GM23338 (cell line): ENCODE data around the gene ASB1. TPM values are rescaled to one million over a fixed set of nuclear protein-coding genes. Genes with fewer than 3 reads are reported as not detected.

Source experiments
- ATAC-seq: fragments of 200-7000 bp; cut with Tn5 transposase; 3 replicates; pipeline ENCODE4 v1.9.1; 2020
- DNase-seq: peaks from one replicate; pipeline ENCODE4 v3.0.0-alpha.2; 2015; ENCODE audit warnings: low spot score
- H2AFZ ChIP-seq: fragments of 200-600 bp; sonication (generic); 2 replicates; pipeline ENCODE4 v1.8.0; 2016; ENCODE audit warnings: antibody characterized with exemption, mild to moderate bottlenecking, moderate library complexity
- H3F3A ChIP-seq: fragments of 200-600 bp; sonication (generic); replicated peaks from 2 replicates; pipeline ENCODE4 v1.8.0; 2017; ENCODE audit warnings: antibody characterized with exemption, mixed run types, low read depth
- H3K27ac ChIP-seq: fragments of 200-600 bp; sonication (generic); 2 replicates; pipeline ENCODE4 v1.6.1; 2016; ENCODE audit warnings: low read depth
- H3K27me3 ChIP-seq: fragments of 200-600 bp; sonication (generic); 2 replicates; pipeline ENCODE4 v1.8.0; 2016; ENCODE audit warnings: mild to moderate bottlenecking, mixed run types, moderate library complexity; ENCODE audit not compliant: insufficient read depth
- H3K36me3 ChIP-seq: fragments of 200-600 bp; sonication (generic); 2 replicates; pipeline ENCODE4 v1.8.0; 2016; ENCODE audit warnings: mild to moderate bottlenecking; ENCODE audit not compliant: insufficient read depth
- H3K4me1 ChIP-seq: fragments of 200-600 bp; sonication (generic); 2 replicates; pipeline ENCODE4 v1.8.0; 2016; ENCODE audit warnings: mild to moderate bottlenecking, moderate library complexity; ENCODE audit not compliant: insufficient read depth
- H3K4me2 ChIP-seq: fragments of 200-600 bp; sonication (generic); 2 replicates; pipeline ENCODE4 v1.7.1; 2017; ENCODE audit warnings: mixed run types
- H3K4me3 ChIP-seq: fragments of 200-600 bp; sonication (generic); 2 replicates; pipeline ENCODE4 v1.6.1; 2016; ENCODE audit warnings: mixed run types
- H3K79me2 ChIP-seq: fragments of 200-600 bp; sonication (generic); replicated peaks from 2 replicates; pipeline ENCODE4 v1.8.0; 2017; ENCODE audit warnings: mild to moderate bottlenecking; ENCODE audit not compliant: insufficient read depth
- H3K9me2 ChIP-seq: fragments of 200-600 bp; sonication (generic); 2 replicates; pipeline ENCODE4 v1.8.0; 2017; ENCODE audit not compliant: insufficient read depth
- H4K20me1 ChIP-seq: fragments of 200-600 bp; sonication (generic); replicated peaks from 2 replicates; pipeline ENCODE4 v1.8.0; 2017; ENCODE audit warnings: mild to moderate bottlenecking; ENCODE audit not compliant: insufficient read depth
- H3K27ac Mint-ChIP-seq: 2 replicates; pipeline ENCODE4 v1.8.0; 2020; ENCODE audit warnings: inconsistent platforms, mild to moderate bottlenecking, moderate library complexity, mixed read lengths
- H3K27me3 Mint-ChIP-seq: 3 replicates; pipeline ENCODE4 v1.8.0; 2022; ENCODE audit warnings: low read depth, mild to moderate bottlenecking, moderate library complexity, mixed read lengths, inconsistent platforms; ENCODE audit not compliant: insufficient read depth, poor library complexity
- H3K36me3 Mint-ChIP-seq: 3 replicates; pipeline ENCODE4 v1.8.0; 2021; ENCODE audit warnings: low read depth, mild to moderate bottlenecking, inconsistent platforms, moderate library complexity, mixed read lengths
- H3K4me1 Mint-ChIP-seq: 3 replicates; pipeline ENCODE4 v1.8.0; 2020; ENCODE audit warnings: mild to moderate bottlenecking, inconsistent platforms, mixed read lengths
- H3K4me3 Mint-ChIP-seq: 3 replicates; pipeline ENCODE4 v1.8.0; 2021; ENCODE audit warnings: moderate library complexity, mild to moderate bottlenecking, inconsistent platforms, mixed read lengths
- H3K9me3 Mint-ChIP-seq: 3 replicates; pipeline ENCODE4 v1.8.0; 2020; ENCODE audit warnings: moderate library complexity, mild to moderate bottlenecking, inconsistent platforms, mixed read lengths
- CREB1 ChIP-seq: fragments of 250-450 bp; sonication (Bioruptor Pico); IDR thresholded peaks from 2 replicates; pipeline ENCODE4 v1.5.0; 2020; ENCODE audit warnings: low read depth, mild to moderate bottlenecking, moderate library complexity
- CTCF ChIP-seq, 2 experiments: fragments of 200-600 bp in 1 of 2; sonication (generic) in 1 of 2; conservative IDR thresholded peaks; 2 replicates each; pipeline versions ENCODE4 v1.5.1 to v1.6.1; 2016 to 2017; ENCODE audit warnings: antibody characterized with exemption in 2 of 2, low read depth in 2 of 2, mild to moderate bottlenecking in 2 of 2, moderate library complexity in 1 of 2
- ETS1 ChIP-seq: IDR thresholded peaks from 2 replicates; pipeline ENCODE4 v1.6.1; 2016; ENCODE audit warnings: antibody characterized with exemption
- EZH2 ChIP-seq: fragments of 200-600 bp; sonication (generic); IDR thresholded peaks from one replicate; pipeline ENCODE4 v1.8.0; 2017; ENCODE audit warnings: antibody characterized with exemption, mild to moderate bottlenecking, low read depth; ENCODE audit not compliant: unreplicated experiment
- EZH2phosphoT487 ChIP-seq: fragments of 200-600 bp; sonication (generic); IDR thresholded peaks from one replicate; pipeline ENCODE4 v1.8.1; 2018; ENCODE audit warnings: antibody characterized with exemption; ENCODE audit not compliant: unreplicated experiment
- JUNB ChIP-seq: IDR thresholded peaks from one replicate; pipeline ENCODE4 v1.6.1; 2016; ENCODE audit warnings: antibody characterized with exemption; ENCODE audit not compliant: unreplicated experiment
- NANOG ChIP-seq: IDR thresholded peaks from 2 replicates; pipeline ENCODE4 v1.6.1; 2016; ENCODE audit warnings: antibody characterized with exemption, borderline replicate concordance
- POLR2AphosphoS5 ChIP-seq: IDR thresholded peaks from 2 replicates; pipeline ENCODE4 v1.6.1; 2016; ENCODE audit warnings: antibody characterized with exemption, low read depth
- REST ChIP-seq: IDR thresholded peaks from one replicate; pipeline ENCODE4 v1.6.1; 2018; ENCODE audit warnings: antibody characterized with exemption; ENCODE audit not compliant: unreplicated experiment
- STAT1 ChIP-seq: IDR thresholded peaks from one replicate; pipeline ENCODE4 v1.6.1; 2016; ENCODE audit warnings: antibody characterized with exemption; ENCODE audit not compliant: unreplicated experiment
- ZNF114 ChIP-seq: fragments of 250-450 bp; sonication (Bioruptor Pico); IDR thresholded peaks from 2 replicates; pipeline ENCODE4 v1.5.0; 2020; ENCODE audit warnings: mild to moderate bottlenecking, moderate library complexity
- ZNF331 ChIP-seq: fragments of 250-450 bp; sonication (Bioruptor Pico); IDR thresholded peaks from 2 replicates; pipeline ENCODE4 v1.5.0; 2020; ENCODE audit warnings: low read depth, mild to moderate bottlenecking, moderate library complexity
- ZNF462 ChIP-seq: fragments of 250-450 bp; sonication (Bioruptor Pico); IDR thresholded peaks from 2 replicates; pipeline ENCODE4 v1.5.0; 2020; ENCODE audit warnings: mild to moderate bottlenecking, moderate library complexity
- polyA plus RNA-seq: library from polyadenylated mRNA; unstranded; fragments of >200 nt; fragmentation: Nextera tagmentation; extraction: Ambion mirVana; gene quantifications from 2 replicates; pipeline ENCODE4 v1.2.1, GENCODE V29; 2016
- total RNA-seq: library from RNA; depleted of rRNA; stranded (reverse); fragments of >200 nt; shearing (Covaris generic); gene quantifications from 2 replicates; pipeline ENCODE4 v1.2.3, GENCODE V29; 2014

Gene ASB1
- total and polyA plus RNA-seq, 2 experiments from 2014 or later, result 21.5 to 23.9 TPM

GRCh38 chr2:238380785-238381184 is 45.9 kb upstream of the ASB1 start:
- Mint-ChIP-seq H3K4me1 (peaks cover 20% of the 10 kb centered on the region), H3K36me3 (peaks cover 12% of the 10 kb centered on the region), H3K9me3 (peaks cover 8% of the 10 kb centered on the region), H3K27ac (peak overlapping the region; percentile 24; the same call in 1 of the 2 replicates), H3K27me3 (peaks cover 12% of the 10 kb centered on the region), H3K4me3 (no peak overlapping the region)
- peak overlapping the region; percentile 1; the same call in 1 of the 2 replicates for H3K27ac ChIP-seq
- TF ChIP-seq NANOG (no peak), ZNF114 (CRISPR knock-in tag) (no peak), POLR2AphosphoS5 (no peak), ZNF331 (CRISPR knock-in tag) (no peak), STAT1 (no peak), EZH2phosphoT487 (no peak), JUNB (no peak), EZH2 (no peak), CTCF (conservative IDR thresholded peaks at IDR 0.05; ENCODE audit: low read depth in 2 of 2) (no peak), REST (no peak), ETS1 (no peak), ZNF462 (CRISPR knock-in tag) (no peak), CREB1 (CRISPR knock-in tag) (no peak)
- ATAC-seq (peak; percentile 66), DNase-seq (peak; percentile 43)
- no peaks in the 10 kb centered on the region for H3K27me3 ChIP-seq
- no peak overlapping the region for H2AFZ ChIP-seq
- no peak overlapping the region for H3K4me3 ChIP-seq
- H4K20me1 ChIP-seq, result peaks cover under 1% of the 10 kb centered on the region; the same call in 1 of the 2 replicates
- H3K4me2 ChIP-seq, result peak overlapping the region; percentile 15; the same call in 1 of the 2 replicates
- no peaks in the 10 kb centered on the region for H3F3A ChIP-seq
- peaks cover 6% of the 10 kb centered on the region for H3K4me1 ChIP-seq
- H3K36me3 ChIP-seq, result no peaks in the 10 kb centered on the region
- no peaks in the 10 kb centered on the region for H3K79me2 ChIP-seq
- no peaks in the 10 kb centered on the region for H3K9me2 ChIP-seq
